ENCODE results near the gene PLA2G10.
"Not testable (repeated sequence)": the region's sequence is repeated elsewhere in the genome, so short reads cannot be mapped to it uniquely, and the experiment has no call there.

DNA sequence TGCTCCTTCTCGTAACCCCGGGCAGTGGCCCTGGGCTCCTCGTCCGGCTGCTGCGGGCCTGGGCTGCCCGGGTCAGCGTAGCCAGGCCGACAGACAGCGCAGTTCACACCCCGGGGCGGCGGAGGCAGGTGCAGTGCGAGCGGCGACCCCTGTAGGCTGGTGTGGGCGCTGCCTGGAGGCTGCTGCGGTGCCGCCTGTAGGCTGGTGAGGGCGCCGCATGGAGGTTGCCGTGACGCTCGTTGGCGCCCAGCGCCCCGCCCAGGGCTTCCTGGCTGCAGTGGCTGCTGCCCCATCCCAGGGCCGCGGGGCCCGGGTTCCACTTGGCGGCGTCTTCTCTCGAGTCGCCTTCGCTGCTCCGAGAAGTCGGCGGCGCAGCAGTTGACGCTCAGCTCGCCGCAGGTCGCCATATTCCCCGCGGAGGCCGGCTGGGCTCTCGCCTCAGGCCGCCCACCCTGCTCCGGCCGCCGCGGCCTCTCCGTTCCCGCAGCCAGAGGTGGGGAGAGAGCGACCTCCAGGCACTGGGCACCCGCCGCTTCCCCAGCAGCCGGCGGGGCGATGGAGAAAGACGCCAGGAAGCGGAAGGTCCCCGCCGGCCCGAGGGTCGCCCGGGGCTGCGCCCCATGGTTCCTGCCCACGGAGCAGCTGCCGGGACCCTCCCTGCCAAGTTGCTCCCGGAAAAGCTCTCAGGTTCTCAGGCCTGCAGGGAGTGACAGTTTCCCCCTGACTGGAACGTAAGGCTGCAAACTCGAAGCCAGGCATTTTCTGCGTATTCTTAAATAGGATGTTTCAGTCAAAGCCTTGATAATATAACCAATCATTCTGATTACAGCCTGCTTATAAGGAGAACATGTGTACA lies 48.4 kb upstream of the PLA2G10 start, which contains the start of gene NPIPA2:
- TF ChIP-seq CTCF, POLR2A (IDR thresholded peaks at IDR 0.05): not testable (repeated sequence)

Measured in testis (tissue), 2 donors.